NCI-H345 treated with DMSO at 0.1 percent for 48 hours (cell line): ENCODE data around the gene PPP1CB.
"Not testable (repeated sequence)": the region's sequence is repeated elsewhere in the genome, so short reads cannot be mapped to it uniquely, and the experiment has no call there.

Experiments
- DNase-seq: peaks from one replicate; lab custom pipeline; 2025; ENCODE audit not compliant: unreplicated experiment; lab: John Stamatoyannopoulos, UW

PPP1CB gene

DNA sequence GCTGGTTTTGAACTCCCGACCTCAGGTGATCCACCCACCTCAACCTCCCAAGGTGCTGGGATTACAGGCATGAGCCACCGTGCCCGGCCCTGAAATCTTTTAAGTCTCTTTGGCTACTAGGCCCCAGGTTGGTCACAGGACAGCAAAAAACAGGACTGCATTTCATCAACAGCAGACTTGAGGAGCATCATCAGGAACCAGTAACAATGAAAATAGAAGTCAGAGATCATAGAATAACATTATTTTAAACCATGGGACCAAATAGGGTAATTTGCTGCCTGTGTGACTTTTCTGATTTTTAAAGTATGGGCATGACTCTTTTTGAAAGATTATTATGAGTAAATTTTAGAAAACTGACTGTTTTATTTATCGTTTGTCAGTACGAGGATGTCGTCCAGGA is 24.8 kb downstream of the PPP1CB start:
- no peak for DNase-seq

DNA sequence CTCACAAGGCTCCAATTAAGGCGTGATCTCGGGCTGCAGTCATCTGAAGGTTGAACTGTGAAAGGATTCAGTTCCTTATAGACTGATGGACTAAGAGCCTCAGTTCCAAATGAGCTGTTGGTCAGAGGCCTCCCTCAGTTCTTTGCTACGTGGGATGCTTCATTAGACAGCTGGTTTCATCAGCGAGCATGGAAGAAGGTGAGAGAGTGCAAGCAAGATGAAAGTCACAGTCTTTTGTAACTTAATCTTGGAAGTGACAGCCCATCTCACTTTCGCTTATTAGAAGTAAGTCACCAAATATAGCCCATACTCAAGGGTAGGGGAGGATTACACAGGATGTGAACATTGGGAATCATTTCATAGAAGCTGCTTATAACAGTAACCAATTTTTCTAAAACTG is 26.8 kb downstream of the PPP1CB start:
- no peak for DNase-seq

DNA sequence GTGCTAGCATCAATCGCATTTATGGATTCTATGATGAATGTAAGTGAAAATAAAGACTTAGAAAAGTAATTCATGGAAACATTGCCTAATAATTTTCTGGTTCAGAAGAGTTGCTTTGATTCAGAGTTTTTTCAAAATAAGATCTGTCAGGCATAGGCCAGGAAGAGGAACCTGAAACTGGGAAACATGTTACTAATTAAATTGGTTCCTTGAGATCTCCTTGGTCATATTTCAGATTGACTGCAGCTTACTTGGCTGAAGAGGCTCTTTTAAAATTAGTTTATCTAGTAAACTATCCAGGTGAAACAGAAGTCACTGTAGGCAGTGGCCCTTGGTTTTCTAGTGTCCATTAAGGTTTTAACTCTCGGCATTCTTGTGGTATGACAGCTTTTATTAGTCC is 27.4 kb downstream of the PPP1CB start:
- no peak for DNase-seq

DNA sequence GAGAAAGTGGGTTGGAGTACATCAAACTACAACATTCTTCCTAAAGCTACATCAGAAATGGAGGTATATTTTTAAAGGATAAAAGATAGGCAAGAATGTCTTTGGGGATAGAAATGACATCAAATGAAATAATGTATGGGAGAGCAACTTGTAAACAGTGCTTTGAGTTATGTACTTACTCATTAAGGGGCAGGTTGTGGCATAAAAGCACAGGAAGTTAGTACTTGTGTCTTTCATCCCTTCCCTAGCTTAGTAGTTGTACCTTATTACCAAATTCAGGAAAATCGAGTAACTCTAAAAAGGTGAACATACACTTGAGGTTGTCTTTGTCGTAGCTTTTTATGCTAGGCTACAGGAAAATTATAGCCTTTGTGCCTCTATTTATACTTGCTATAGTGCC is 28.9 kb downstream of the PPP1CB start:
- no peak for DNase-seq

DNA sequence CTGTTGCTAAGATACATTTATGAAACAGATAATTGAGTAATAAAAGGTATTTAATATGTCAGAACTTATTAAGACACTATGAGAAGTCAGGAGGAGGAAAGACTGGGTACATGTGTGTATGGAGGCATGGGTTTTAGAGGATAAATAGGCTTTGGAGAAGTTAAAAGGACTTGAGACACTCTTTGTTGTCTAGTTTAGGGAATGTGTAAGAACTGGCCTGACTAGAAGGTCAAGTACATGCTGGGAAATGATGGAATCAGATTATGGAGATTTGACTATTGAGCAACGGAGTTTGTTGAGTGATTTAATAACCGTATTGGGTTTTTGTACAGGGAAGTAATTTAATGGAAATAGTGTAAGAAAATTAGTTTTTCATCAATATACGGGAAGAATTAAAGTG is 30.8 kb downstream of the PPP1CB start:
- DNase-seq: no peak

DNA sequence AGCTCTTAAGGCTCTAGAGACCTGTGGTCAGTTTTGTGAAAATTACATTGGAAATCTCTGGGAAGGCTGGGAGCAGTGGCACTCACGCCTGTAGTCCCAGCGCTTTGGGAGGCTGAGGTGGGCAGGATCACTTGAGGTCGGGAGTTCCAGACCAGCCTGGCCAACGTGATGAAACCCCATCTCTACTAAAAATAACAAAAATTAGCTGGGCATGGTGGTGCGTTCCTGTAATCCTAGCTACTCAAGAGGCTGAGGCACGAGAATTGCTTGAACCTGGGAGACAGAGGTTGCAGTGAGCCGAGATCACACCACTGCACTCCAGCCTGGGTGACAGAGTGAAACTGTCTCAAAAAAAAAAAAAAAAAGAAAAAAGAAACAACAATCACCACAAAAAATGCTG is 32.9 kb downstream of the PPP1CB start:
- DNase-seq: not testable (repeated sequence)

DNA sequence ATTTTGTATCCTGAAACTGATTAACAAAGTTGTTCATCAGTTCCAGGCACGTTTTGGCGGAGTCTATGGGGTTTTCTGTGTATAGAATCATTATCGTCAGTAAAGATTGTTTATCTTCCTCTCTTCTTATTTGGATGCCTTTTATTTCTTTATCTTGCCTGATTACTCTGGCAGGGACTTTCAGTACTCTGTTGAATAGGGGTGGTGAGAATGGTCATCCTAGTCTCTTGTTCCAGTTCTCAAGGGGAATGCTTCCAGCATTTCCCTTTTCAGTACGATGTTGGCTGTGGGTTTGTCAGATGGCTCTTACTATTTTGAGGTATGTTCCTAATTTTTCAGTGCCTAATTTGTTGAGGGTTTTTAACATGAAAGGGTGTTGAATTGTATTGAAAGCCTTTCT is 45.0 kb downstream of the PPP1CB start:
- no peak for DNase-seq

DNA sequence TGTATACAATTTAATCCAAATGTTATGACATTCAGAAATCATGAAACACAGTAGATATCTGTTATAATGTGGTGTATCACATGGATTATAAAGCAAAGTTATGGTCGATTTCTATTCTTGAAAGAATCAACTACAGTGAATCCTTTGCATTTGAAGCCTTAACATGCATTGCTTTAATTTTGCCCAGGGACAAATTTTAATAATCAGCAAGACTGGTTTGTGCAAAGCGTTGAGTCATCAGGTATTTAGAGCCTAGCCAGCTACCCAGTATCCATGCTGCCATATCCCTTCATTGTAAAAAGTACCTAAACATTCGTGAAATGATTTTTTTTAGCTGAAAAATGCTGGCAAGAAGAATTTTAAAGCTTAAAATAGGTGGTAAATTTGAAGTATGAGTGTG is 50.1 kb downstream of the PPP1CB start:
- no peak for DNase-seq

DNA sequence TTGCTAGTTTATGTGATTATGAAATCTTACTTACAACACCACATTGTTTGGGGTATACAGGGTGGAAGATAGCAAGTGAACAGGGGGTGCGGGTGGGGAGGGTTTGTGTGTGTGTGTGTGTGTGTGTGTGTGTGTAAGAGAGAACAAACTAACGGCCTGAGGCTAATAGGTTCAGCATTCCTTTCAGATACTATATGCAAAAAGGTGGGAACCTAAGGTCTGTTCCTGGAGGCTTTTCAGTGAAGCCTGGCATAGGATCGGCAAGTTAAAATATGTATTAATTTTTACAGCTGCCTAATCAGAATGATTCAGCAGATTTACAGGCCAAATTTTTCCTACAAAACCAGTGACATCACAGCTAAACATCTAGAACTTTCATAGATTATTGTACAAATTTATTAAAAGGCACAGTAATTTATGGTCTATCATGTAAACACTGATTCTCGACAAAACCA is 51.4 kb downstream of the PPP1CB start:
- no peak for DNase-seq

DNA sequence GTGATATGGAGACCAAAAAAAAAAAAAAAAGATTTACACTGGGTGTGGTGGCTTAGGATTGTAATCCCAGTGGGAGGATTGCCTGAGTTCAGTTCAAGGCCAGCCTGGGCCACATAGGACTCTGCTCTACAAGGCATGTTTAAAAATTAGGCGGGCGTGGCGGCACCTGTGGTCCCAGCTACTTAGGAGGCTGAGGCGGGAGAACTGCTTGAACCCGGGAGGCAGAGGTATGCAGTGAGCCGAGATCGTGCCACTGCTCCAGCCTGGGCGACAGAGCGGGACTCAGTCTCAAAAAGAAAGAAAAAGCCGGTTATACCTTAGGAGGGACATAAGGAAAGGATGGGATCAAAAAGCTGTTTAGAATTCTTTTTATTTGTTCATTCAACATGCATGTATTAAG is 58.3 kb downstream of the PPP1CB start:
- DNase-seq: no peak

DNA sequence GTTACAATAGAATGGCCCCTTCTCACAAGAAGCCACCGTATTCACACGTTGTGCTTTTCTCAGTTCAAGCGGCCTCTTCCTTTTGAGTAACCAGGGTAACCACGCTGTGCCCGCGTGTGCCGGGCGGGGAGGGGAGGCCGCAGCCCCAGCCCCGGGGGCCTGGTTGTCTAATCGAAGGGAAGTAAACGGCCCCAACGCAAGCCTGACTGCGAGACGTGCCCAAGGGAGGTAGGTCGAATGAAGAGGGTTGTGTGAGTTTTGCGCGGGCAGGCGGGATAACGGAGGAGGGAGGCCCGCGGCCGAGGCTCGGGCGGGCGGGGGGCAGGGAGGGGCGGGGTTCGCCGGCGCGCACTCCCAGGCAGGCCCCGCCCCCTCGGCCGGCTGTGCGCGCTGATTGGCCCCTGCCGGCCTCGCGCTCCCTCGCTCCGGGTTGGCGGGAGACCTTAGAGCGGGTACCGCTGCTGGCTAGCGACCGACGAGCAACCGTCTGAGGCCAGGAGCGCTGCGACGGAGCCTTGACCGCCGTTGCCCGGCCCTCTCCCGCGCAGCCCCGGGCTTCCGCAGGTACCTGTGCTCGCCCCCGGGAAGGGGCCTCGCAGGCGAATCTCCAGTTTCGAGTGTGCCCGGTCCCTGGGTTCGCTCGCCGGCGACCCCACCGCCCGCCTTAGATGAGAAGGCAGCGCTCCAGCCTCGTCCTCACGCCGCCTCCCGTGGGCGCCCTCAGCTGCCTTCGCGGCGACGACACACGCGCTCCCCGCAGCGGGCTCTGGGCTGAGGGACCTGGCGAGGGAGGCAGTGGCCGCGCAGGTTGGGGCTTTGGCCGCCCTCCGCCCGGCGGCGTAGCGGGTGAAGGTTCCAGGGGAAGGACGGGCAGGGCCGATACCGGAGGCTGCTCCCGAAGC is 59.0 kb downstream of the PPP1CB start, which contains the start of gene SPDYA:
Gene SPDYA, plus strand, starts transcription at position 451 of the 902 bp plus-strand sequence. CDS start 5,181 bp downstream, outside the sequence.
- peak; percentile 76 for DNase-seq

DNA sequence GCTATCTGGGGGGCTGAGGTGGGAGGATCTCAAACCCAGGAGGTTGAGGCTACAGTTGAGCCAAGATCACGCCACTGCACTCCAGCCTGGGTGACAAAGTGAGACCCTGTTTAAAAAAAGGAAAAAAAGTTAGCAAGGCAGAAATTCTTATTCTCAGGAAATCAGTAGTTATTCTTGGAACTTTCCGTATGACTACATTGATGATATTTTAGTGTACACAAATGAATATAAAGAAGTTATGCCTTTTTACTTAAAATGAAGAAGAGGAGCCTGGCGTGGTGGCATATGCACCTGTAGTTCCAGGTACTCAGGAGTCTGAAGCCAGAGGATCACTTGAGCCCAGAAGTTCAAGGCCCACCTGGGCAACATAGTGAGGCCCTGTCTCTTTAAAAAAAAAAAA is 66.4 kb downstream of the PPP1CB start:
- no peak for DNase-seq

DNA sequence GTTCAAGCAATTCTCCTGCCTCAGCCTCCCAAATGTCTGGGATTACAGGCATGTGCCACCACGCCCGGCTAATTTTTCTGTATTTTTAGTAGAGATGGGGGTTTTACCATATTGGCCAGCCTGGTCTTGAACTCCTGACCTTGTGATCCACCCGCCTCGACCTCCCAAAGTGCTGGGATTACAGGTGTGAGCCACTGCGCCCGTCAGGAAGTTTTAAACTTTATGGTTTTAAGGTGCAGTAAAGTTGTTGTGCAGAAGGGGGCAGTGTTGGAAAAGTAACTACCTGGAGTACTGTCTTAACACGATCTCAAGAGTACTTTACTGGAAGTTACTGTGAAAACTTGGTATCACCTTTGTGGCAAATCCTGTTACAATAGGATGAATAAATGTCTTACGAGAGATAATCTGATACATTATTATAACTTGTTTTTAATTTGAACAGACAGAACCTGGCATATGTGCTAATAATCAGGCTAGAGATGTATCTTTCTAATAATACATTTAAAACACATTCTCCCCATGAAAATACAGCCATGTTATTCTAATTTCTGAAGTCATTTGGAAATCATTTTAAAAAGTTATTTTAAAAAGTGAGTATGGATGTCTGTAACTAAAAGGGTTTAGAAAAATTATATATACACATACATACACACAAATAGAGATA is 69.8 kb downstream of the PPP1CB start:
- peak; percentile 33 for DNase-seq

DNA sequence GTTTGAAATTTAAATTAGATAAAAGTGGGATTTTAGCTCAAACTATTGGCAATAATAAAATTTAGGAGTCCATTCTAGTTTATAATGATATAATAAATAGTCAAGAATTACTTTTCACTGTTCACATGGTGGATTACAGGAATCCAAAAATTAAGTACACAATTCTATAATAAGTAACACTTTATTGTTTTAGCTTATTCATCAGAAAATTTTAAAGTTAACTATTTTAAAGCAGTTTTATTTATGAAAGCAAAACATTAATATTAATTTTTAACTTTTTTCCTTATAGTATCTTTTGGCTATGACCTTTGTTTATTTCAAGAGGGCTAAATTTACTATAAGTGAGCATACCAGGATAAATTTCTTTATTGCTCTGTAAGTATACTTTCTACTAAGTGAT is 70.4 kb downstream of the PPP1CB start:
- DNase-seq: no peak

DNA sequence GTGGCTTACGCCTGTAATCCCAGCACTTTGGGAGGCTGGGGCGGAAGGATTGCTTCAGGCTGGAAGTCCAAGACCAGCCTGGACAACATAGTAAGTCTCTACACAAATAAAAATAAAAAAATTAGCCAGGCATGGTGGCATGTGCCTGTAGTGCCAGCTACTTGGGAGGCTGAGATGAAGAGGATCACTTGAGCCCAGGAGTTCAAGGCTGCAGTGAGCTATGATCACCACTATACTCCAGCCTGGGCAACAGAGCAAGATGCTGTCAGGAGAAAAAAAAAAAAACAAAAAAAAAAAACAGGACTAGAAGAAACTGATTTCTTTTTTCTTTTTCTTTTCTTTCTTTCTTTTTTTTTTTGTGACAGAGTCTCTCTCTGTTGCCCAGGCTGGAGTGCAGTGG is 72.6 kb downstream of the PPP1CB start:
- no peak for DNase-seq

DNA sequence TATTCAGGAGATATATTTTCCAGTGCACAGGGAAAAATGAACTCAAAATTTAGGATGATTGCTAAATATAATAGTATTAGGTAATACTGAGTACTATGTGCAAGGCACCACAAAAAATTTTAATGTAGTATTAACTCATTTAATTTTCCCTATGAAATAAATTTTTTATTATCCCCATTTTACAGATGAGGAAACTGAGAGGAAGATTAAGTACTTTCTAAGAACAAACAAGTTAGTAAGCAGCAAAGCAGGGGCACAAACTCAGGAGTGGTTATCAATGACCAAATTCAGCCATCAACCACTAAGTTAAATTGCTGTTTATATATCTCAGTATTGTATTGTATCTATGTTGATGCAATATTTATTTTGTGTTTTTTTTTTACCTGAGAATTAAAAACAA is 73.2 kb downstream of the PPP1CB start:
- DNase-seq: no peak

DNA sequence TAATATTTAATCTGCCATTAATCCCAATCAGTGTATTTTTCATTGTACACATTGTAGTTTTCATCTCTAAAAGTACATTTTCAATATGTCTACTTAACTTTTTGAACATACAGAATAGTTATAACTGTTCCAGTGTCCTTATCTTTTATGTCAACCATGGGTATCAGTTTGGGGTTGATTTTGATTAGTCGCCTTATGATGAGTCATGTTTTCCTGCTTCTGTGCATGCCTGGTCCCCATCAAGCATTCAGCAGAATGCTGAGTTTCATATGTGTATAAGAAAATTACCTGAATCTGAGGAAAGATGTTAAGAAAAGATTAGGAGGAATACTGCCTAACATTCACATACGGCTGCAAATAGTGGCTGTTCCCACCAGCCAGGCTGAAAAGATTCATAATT is 76.8 kb downstream of the PPP1CB start:
- DNase-seq: no peak

DNA sequence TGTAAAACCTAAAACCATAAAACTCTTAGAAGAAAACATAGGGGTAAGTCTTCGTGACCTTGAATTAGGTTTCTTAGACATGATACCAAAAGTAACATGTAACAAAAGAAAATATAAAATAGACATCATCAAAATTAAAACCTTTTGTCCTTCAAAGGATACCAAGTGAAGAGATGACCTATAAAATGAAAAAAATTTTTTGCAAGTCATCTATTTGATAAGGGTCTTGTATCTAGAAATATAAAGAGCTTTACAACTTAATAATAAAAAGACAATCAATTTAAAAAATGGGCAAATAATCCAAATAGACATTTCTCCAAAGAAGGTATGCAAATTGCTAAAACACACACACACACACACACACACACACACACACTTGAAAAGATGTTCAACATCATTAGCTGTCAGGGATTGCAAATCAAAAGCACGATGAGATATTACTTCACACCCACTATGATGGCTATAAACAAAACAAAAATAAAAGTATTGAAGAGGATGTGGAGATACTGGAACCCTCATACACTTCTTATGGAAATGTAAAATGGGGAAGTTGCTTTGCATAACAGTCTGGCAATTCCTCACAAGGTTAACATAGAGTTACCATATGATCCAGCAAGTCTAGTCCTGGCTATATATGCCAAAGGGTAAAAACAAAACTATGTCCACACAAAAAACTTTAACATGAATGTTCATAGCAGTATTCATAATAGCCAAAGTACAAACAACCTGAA is 82.3 kb downstream of the PPP1CB start:
- DNase-seq: no peak

DNA sequence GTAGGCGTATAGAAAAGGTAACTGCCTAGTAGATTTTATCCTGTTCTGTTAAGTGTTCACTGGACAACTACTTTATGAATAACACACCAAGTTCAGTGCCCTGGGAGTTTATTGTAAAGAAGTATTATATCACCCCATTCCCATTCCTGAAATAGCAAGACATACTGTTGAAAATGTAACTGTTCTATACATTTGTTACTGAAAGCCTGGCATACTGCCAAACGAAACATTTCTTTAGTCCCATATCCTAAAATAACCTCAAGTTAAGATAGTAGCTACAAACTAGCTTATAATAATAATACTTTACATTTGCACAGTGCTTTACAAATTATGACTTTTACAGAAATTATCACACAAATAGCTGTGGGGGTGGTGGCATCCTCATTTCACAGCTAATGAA is 84.2 kb downstream of the PPP1CB start:
- DNase-seq: no peak

DNA sequence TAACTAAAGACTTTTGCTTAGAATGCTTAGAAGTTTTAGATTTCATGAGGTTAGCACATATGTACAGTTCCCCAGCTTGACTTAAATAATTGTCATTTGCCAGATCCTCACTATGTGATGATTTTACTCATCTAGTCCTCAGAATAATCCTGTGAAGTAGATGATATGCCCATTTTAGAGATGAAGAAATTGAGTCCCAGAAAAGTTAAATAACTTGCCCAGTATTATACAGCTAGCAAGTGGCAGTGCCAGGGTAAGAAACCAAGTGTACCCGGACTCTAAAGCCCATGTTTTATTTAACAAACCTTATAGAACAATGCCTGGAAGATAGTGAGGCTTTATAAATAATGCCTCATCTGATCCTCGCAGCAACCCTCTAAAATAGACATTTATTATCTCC is 87.3 kb downstream of the PPP1CB start:
- DNase-seq: no peak

DNA sequence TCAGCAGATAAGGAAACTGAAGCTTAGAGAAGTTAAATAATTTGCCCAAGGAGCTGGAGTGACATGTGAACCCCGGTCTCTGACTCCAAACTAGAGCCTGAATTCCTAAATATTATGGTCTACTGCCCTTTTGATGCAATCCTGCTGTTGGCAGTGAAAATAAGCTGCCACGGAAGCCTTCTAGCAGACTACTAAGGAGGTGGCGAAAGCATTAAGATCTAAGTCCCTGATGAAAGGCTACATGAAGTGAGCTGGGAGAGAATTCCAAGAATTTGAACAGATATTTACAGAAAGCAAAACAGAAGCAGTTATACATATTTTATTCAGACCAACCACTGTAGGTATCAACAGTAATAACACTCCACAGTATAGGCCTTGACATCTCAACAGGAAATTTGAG is 90.4 kb downstream of the PPP1CB start:
- DNase-seq: no peak
